HepG2 (cell line): Measurements from ENCODE around the gene TPX2. TPM values are rescaled to one million over a fixed set of nuclear protein-coding genes. Genes with fewer than 3 reads are reported as not detected.

Experiments
- ARID4A ChIP-seq: sonication (generic); formaldehyde crosslinking; IDR thresholded peaks from 2 replicates; pipeline ENCODE4 v1.5.0; 2020; ENCODE audit warnings: mild to moderate bottlenecking, missing genetic modification reagents, borderline replicate concordance
- BORCS8-MEF2B ChIP-seq: sonication (generic); formaldehyde crosslinking; IDR thresholded peaks from 2 replicates; pipeline ENCODE4 v1.8.0; 2022; ENCODE audit warnings: mild to moderate bottlenecking, missing genetic modification reagents
- CREM ChIP-seq, 2 experiments: sonication (generic) in 1 of 2; formaldehyde crosslinking in 1 of 2; IDR thresholded peaks; 2 replicates each; pipeline versions ENCODE4 v1.4.0 to v1.6.1; 2016 to 2020; ENCODE audit warnings: antibody characterized with exemption in 1 of 2, mild to moderate bottlenecking in 1 of 2, missing genetic modification reagents in 1 of 2
- DMTF1 ChIP-seq: sonication (generic); formaldehyde crosslinking; IDR thresholded peaks from 2 replicates; pipeline ENCODE4 v1.4.0; 2020; ENCODE audit warnings: mild to moderate bottlenecking, missing genetic modification reagents
- FOXA3 ChIP-seq: IDR thresholded peaks from 2 replicates; pipeline ENCODE4 v1.6.1; 2016; ENCODE audit warnings: missing genetic modification reagents, missing compliant biosample characterization
- GABPA ChIP-seq, 2 experiments: IDR thresholded peaks; 2 replicates each; pipeline ENCODE4 v1.6.1; 2011 to 2016; ENCODE audit warnings: low read depth in 2 of 2, low read length in 1 of 2, missing biosample characterization in 1 of 2, missing genetic modification characterization in 1 of 2
- HMG20B ChIP-seq: conservative IDR thresholded peaks from 2 replicates; pipeline ENCODE4 v1.6.1; 2016; ENCODE audit warnings: missing genetic modification reagents, missing compliant biosample characterization
- HOXD1 ChIP-seq: sonication (generic); formaldehyde crosslinking; IDR thresholded peaks from 2 replicates; pipeline ENCODE4 v1.5.0; 2020; ENCODE audit warnings: missing genetic modification reagents
- NPAS2 ChIP-seq: sonication (generic); formaldehyde crosslinking; IDR thresholded peaks from 2 replicates; pipeline ENCODE4 v1.8.0; 2022; ENCODE audit warnings: mild to moderate bottlenecking, missing genetic modification reagents, borderline replicate concordance
- REL ChIP-seq: sonication (generic); formaldehyde crosslinking; conservative IDR thresholded peaks from 2 replicates; pipeline ENCODE4 v1.8.0; 2022; ENCODE audit warnings: mild to moderate bottlenecking, missing genetic modification reagents, moderate library complexity
- SAFB2 ChIP-seq: sonication (generic); formaldehyde crosslinking; IDR thresholded peaks from 2 replicates; pipeline ENCODE4 v1.5.1; 2020; ENCODE audit warnings: missing genetic modification reagents, low read depth, mild to moderate bottlenecking, borderline replicate concordance
- TEAD2 ChIP-seq: sonication (generic); formaldehyde crosslinking; IDR thresholded peaks from 2 replicates; pipeline ENCODE4 v1.9.0; 2021; ENCODE audit warnings: missing genetic modification reagents
- ZBTB8A ChIP-seq: sonication (generic); formaldehyde crosslinking; IDR thresholded peaks from 2 replicates; pipeline ENCODE4 v1.4.0; 2020; ENCODE audit warnings: mild to moderate bottlenecking, low read depth, missing genetic modification reagents, borderline replicate concordance
- ZNF34 ChIP-seq: sonication (generic); formaldehyde crosslinking; IDR thresholded peaks from 2 replicates; pipeline ENCODE4 v1.4.0; 2020; ENCODE audit warnings: mild to moderate bottlenecking, missing genetic modification reagents, borderline replicate concordance
- ZNF362 ChIP-seq: sonication (generic); formaldehyde crosslinking; IDR thresholded peaks from 2 replicates; pipeline ENCODE4 v1.4.0; 2020; ENCODE audit warnings: missing genetic modification reagents, mild to moderate bottlenecking, borderline replicate concordance
- ZNF704 ChIP-seq: sonication (generic); formaldehyde crosslinking; IDR thresholded peaks from 2 replicates; pipeline ENCODE4 v1.8.1; 2023; ENCODE audit warnings: mild to moderate bottlenecking, inconsistent platforms, moderate library complexity, missing genetic modification reagents, borderline replicate concordance
- ZNF780A ChIP-seq: sonication (generic); formaldehyde crosslinking; IDR thresholded peaks from 2 replicates; pipeline ENCODE4 v1.8.0; 2022; ENCODE audit warnings: mild to moderate bottlenecking, missing genetic modification reagents, moderate library complexity
- polyA plus RNA-seq, 8 experiments: library from polyadenylated mRNA; depleted of rRNA in 3 of 8; stranded (reverse) in 7 of 8; unstranded in 1 of 8; fragments of >200 nt; fragmentation: Illumina TruSeq in 4 of 8; extraction: Trizol in 4 of 8; gene quantifications; 2 replicates each; pipeline versions ENCODE4 v1.2.1 to v1.2.3, GENCODE V29; 2011 to 2016; ENCODE audit warnings: low read depth in 4 of 8, missing spikeins in 1 of 8, mixed read lengths in 1 of 8; ENCODE audit not compliant: insufficient read depth in 1 of 8
- total RNA-seq, 5 experiments: library from RNA; depleted of rRNA; stranded (reverse); fragments of >200 nt; fragmentation: Illumina TruSeq; extraction: Trizol; gene quantifications; 2 replicates each; pipeline ENCODE4 v1.2.3, GENCODE V29; 2016; ENCODE audit warnings: low read depth in 1 of 5

TPX2 gene
- total and polyA plus RNA-seq, 2 of the 13 experiments (the other 11 are each of a cell fraction or from before 2014, with no cell fraction given) = 34.3 to 124 TPM

- no peak for TF ChIP-seq NPAS2 (CRISPR knock-in tag)
- TF ChIP-seq HOXD1 (CRISPR knock-in tag) = 0 out of 2 replicates have a peak, but pooled peaks have one; percentile 31
- 0 out of 2 replicates have a peak, but pooled peaks have one; percentile 53 for TF ChIP-seq DMTF1 (CRISPR knock-in tag)
- TF ChIP-seq ZNF780A = peak; percentile 80
- peak; percentile 54; the same call in 1 of the 2 replicates for TF ChIP-seq ZNF362 (CRISPR knock-in tag)
- TF ChIP-seq ARID4A = no peak
- peak; percentile 14; the same call in 1 of the 2 replicates for TF ChIP-seq ZNF34 (CRISPR knock-in tag)
- TF ChIP-seq FOXA3 (CRISPR knock-in tag) = no peak; the same call in 1 of the 2 replicates
- TF ChIP-seq ZBTB8A (CRISPR knock-in tag) = no peak
- no peak; the same call in 1 of the 2 replicates for TF ChIP-seq CREM (IDR thresholded peaks at IDR 0.05)
- no peak for TF ChIP-seq CREM (CRISPR knock-in tag; IDR thresholded peaks at IDR 0.05)
- TF ChIP-seq HMG20B (CRISPR knock-in tag) = no peak
- no peak; the same call in 1 of the 2 replicates for TF ChIP-seq BORCS8-MEF2B (CRISPR knock-in tag)
- no peak for TF ChIP-seq REL (CRISPR knock-in tag)
- TF ChIP-seq ZNF704 (CRISPR knock-in tag) = no peak
- no peak for TF ChIP-seq TEAD2
- no peak for TF ChIP-seq GABPA (IDR thresholded peaks at IDR 0.05; ENCODE audit: low read depth, low read length)
- 0 out of 2 replicates have a peak, but pooled peaks have one; percentile 13 for TF ChIP-seq GABPA (CRISPR knock-in tag; IDR thresholded peaks at IDR 0.05; ENCODE audit: low read depth)
- no peak for TF ChIP-seq SAFB2 (CRISPR knock-in tag)
Measured at GRCh38 chr20:31722257-31723068, 16.6 kb upstream of the TPX2 start, which contains the start of gene BCL2L1 (continued).
